Liver (tissue), 9 donors: ENCODE data around the gene SLC12A2. TPM values are rescaled to one million over a fixed set of nuclear protein-coding genes. Genes with fewer than 3 reads are reported as not detected.

Source experiments
- DNase-seq: peaks from one replicate; pipeline ENCODE4 v3.0.0-alpha.2; 2017; ENCODE audit warnings: low spot score
- H3K27ac ChIP-seq, 2 donors: one replicate each; pipeline ENCODE4 v1.7.0; 2013; ENCODE audit warnings: inconsistent platforms in 2 of 2, low read length in 2 of 2, control low read depth in 1 of 2, low read depth in 1 of 2, mild to moderate bottlenecking in 1 of 2
- H3K27me3 ChIP-seq, 4 donors: one replicate each; pipeline versions ENCODE4 v1.6.1 to v1.7.0; 2013; ENCODE audit warnings: low read length in 3 of 4, inconsistent platforms in 1 of 4, mild to moderate bottlenecking in 1 of 4, moderate library complexity in 1 of 4; ENCODE audit not compliant: control insufficient read depth in 4 of 4, insufficient read depth in 4 of 4
- H3K36me3 ChIP-seq, 4 donors: one replicate each; pipeline versions ENCODE4 v1.6.1 to v1.7.0; 2013; ENCODE audit warnings: low read length in 3 of 4, mild to moderate bottlenecking in 3 of 4, low read depth in 1 of 4, moderate library complexity in 1 of 4; ENCODE audit not compliant: control insufficient read depth in 4 of 4, insufficient read depth in 3 of 4
- H3K4me1 ChIP-seq, 4 donors: one replicate each; pipeline versions ENCODE4 v1.6.1 to v1.7.0; 2013; ENCODE audit warnings: low read length in 3 of 4, mild to moderate bottlenecking in 3 of 4, moderate library complexity in 1 of 4; ENCODE audit not compliant: control insufficient read depth in 4 of 4, insufficient read depth in 4 of 4
- H3K4me3 ChIP-seq, 3 donors: one replicate each; pipeline versions ENCODE4 v1.6.1 to v1.7.0; 2013; ENCODE audit warnings: low read length in 3 of 3, control low read depth in 1 of 3, low read depth in 1 of 3, mild to moderate bottlenecking in 1 of 3
- H3K9ac ChIP-seq, 2 donors: one replicate each; pipeline ENCODE4 v1.7.0; 2013; ENCODE audit warnings: low read length in 2 of 2, mild to moderate bottlenecking in 2 of 2, moderate library complexity in 2 of 2, control low read depth in 1 of 2, low read depth in 1 of 2
- H3K9me3 ChIP-seq, 4 donors: one replicate each; pipeline versions ENCODE4 v1.6.1 to v1.7.0; 2013; ENCODE audit warnings: low read length in 3 of 4; ENCODE audit not compliant: control insufficient read depth in 4 of 4
- ATF3 ChIP-seq: IDR thresholded peaks from 2 replicates; pipeline ENCODE4 v1.6.1; 2016; ENCODE audit warnings: antibody characterized with exemption
- CTCF ChIP-seq: fragments of 150-350 bp; IDR thresholded peaks from 2 replicates; pipeline ENCODE4 v1.5.1; 2017; ENCODE audit warnings: improper control_type of control experiment, low read depth, low read length; ENCODE audit not compliant: missing input control
- EGR1 ChIP-seq, 2 donors: IDR thresholded peaks; 2 replicates each; pipeline ENCODE4 v1.6.1; 2016 to 2018; ENCODE audit warnings: antibody characterized with exemption in 2 of 2, low read depth in 2 of 2
- FOXA1 ChIP-seq: IDR thresholded peaks from 2 replicates; pipeline ENCODE4 v1.6.1; 2016; ENCODE audit warnings: antibody characterized with exemption
- FOXA2 ChIP-seq: IDR thresholded peaks from 2 replicates; pipeline ENCODE4 v1.6.1; 2016; ENCODE audit warnings: antibody characterized with exemption
- GABPA ChIP-seq, 2 donors: IDR thresholded peaks in 1 of 2; conservative IDR thresholded peaks in 1 of 2; 2 replicates each; pipeline ENCODE4 v1.6.1; 2016; ENCODE audit warnings: antibody characterized with exemption in 2 of 2, mild to moderate bottlenecking in 1 of 2, moderate library complexity in 1 of 2
- HNF4A ChIP-seq, 2 donors: conservative IDR thresholded peaks; 2 replicates each; pipeline ENCODE4 v1.6.1; 2016; ENCODE audit warnings: antibody characterized with exemption in 2 of 2, mild to moderate bottlenecking in 2 of 2
- HNF4G ChIP-seq: IDR thresholded peaks from 2 replicates; pipeline ENCODE4 v1.6.1; 2016; ENCODE audit warnings: antibody characterized with exemption
- JUND ChIP-seq, 2 donors: IDR thresholded peaks; 2 replicates each; pipeline ENCODE4 v1.6.1; 2016; ENCODE audit warnings: antibody characterized with exemption in 2 of 2
- MAX ChIP-seq: IDR thresholded peaks from 2 replicates; pipeline ENCODE4 v1.6.1; 2016; ENCODE audit warnings: antibody characterized with exemption
- NR2F2 ChIP-seq: IDR thresholded peaks from 2 replicates; pipeline ENCODE4 v1.6.1; 2016; ENCODE audit warnings: antibody characterized with exemption
- RAD21 ChIP-seq, 2 donors: IDR thresholded peaks; 2 replicates each; pipeline ENCODE4 v1.6.1; 2016; ENCODE audit warnings: antibody characterized with exemption in 2 of 2, mild to moderate bottlenecking in 2 of 2
- REST ChIP-seq: IDR thresholded peaks from 2 replicates; pipeline ENCODE4 v1.6.1; 2016; ENCODE audit warnings: antibody characterized with exemption, mild to moderate bottlenecking
- RXRA ChIP-seq, 2 donors: IDR thresholded peaks; 2 replicates each; pipeline ENCODE4 v1.6.1; 2017 to 2018; ENCODE audit warnings: antibody characterized with exemption in 2 of 2, mild to moderate bottlenecking in 1 of 2
- YY1 ChIP-seq: IDR thresholded peaks from 2 replicates; pipeline ENCODE4 v1.6.1; 2016; ENCODE audit warnings: antibody characterized with exemption, mild to moderate bottlenecking
- ZBTB33 ChIP-seq: IDR thresholded peaks from 2 replicates; pipeline ENCODE4 v1.6.1; 2016; ENCODE audit warnings: antibody characterized with exemption
- WGBS: extraction: QIAGEN DNeasy Blood & Tissue Kit; methylation state at CpG from one replicate; pipeline ENCODE4 v1.1.7; 2013; 5-methylcytosine and 5-hydroxymethylcytosine counted together
- polyA plus RNA-seq, 2 donors: library from polyadenylated mRNA; stranded (reverse) in 1 of 2; unstranded in 1 of 2; fragments of 200-250 nt in 1 of 2; fragments of >200 nt in 1 of 2; fragmentation: Nextera tagmentation in 1 of 2; extraction: Ambion mirVana in 1 of 2; gene quantifications; one replicate each; pipeline versions ENCODE4 v1.2.1 to v1.2.3, GENCODE V29; 2013 to 2015
- total RNA-seq, 2 donors: library from RNA; depleted of rRNA; stranded (reverse); fragments of >200 nt; gene quantifications; one replicate each; pipeline ENCODE4 v1.2.3, GENCODE V29; 2014
- donor health status: healthy.
- donor health status: healthy.
- donor health status: healthy.
- donor health status: healthy.
- donor health status: healthy.

The SLC12A2 gene
- total and polyA plus RNA-seq, 4 donors = 2.5 to 10.9 (median 5.7) TPM

GRCh38 chr5:128172102-128172501 is 88.5 kb downstream of the SLC12A2 start:
- H3K9ac ChIP-seq = no peak overlapping the region
- no peaks in the 10 kb centered on the region for H3K9me3 ChIP-seq
- H3K36me3 ChIP-seq = peaks cover 0 to 2% (median 0%) of the 10 kb centered on the region in 4 donors
- H3K4me1 ChIP-seq = no peaks in the 10 kb centered on the region
- 83% methylated on average over 1 of the region's 1 CpG for WGBS
- no peak for TF ChIP-seq JUND (IDR thresholded peaks at IDR 0.05)
- TF ChIP-seq HNF4G = no peak
- no peak for TF ChIP-seq EGR1 (IDR thresholded peaks at IDR 0.05; ENCODE audit: low read depth in 2 of 2)
- TF ChIP-seq REST = no peak
- TF ChIP-seq YY1 = no peak
- TF ChIP-seq HNF4A (conservative IDR thresholded peaks at IDR 0.05) = no peak
- no peak for TF ChIP-seq FOXA1
- no peak for TF ChIP-seq RAD21 (IDR thresholded peaks at IDR 0.05)
- no peak for TF ChIP-seq ATF3
- TF ChIP-seq NR2F2 = no peak
- no peak for TF ChIP-seq GABPA (IDR thresholded peaks at IDR 0.05 in 1 of 2, conservative IDR thresholded peaks at IDR 0.05 in 1 of 2)
- TF ChIP-seq CTCF = no peak
- TF ChIP-seq RXRA (IDR thresholded peaks at IDR 0.05) = no peak
- no peak for TF ChIP-seq ZBTB33
- no peak for TF ChIP-seq MAX
- no peak overlapping the region for H3K27ac ChIP-seq
- H3K4me3 ChIP-seq = no peak overlapping the region
- no peak for DNase-seq
- no peaks in the 10 kb centered on the region for H3K27me3 ChIP-seq

GRCh38 chr5:128174951-128175350 is 91.4 kb downstream of the SLC12A2 start:
- Histone ChIP-seq H3K9me3 (no peaks in the 10 kb centered on the region), H3K27ac (no peak overlapping the region), H3K36me3 (no peaks in the 10 kb centered on the region), H3K4me1 (no peaks in the 10 kb centered on the region), H3K27me3 (no peaks in the 10 kb centered on the region), H3K9ac (no peak overlapping the region), H3K4me3 (no peak overlapping the region)
- DNase-seq = no peak
- TF ChIP-seq YY1 = no peak
- no peak for TF ChIP-seq RXRA (IDR thresholded peaks at IDR 0.05)
- no peak for TF ChIP-seq FOXA2
- 97% methylated on average over 2 of the region's 2 CpGs for WGBS
